Neuronal stem cell (in vitro differentiated cells): Measurements from ENCODE around the gene CNTNAP2.
A peak's percentile ranks its signal among the peaks of the same experiment; 100 is the strongest.

ENCODE experiments used
- DNase-seq: peaks from one replicate; pipeline ENCODE4 v3.0.0-alpha.2; 2013; ENCODE audit warnings: low spot score
- H2AFZ ChIP-seq: one replicate; pipeline ENCODE4 v1.6.1; 2013; ENCODE audit warnings: mild to moderate bottlenecking, low read length, inconsistent platforms
- H2AK5ac ChIP-seq: 2 replicates; pipeline ENCODE4 v1.6.1; 2013; ENCODE audit warnings: low read depth, mild to moderate bottlenecking, inconsistent platforms, low read length, moderate library complexity, mixed read lengths
- H2BK120ac ChIP-seq: 2 replicates; pipeline ENCODE4 v1.6.1; 2013; ENCODE audit warnings: low read depth, mild to moderate bottlenecking, inconsistent platforms, low read length, moderate library complexity, mixed read lengths
- H2BK12ac ChIP-seq: one replicate; pipeline ENCODE4 v1.6.1; 2013; ENCODE audit warnings: low read length, inconsistent platforms
- H2BK15ac ChIP-seq: 2 replicates; pipeline ENCODE4 v1.6.1; 2013; ENCODE audit warnings: mild to moderate bottlenecking, low read length, inconsistent platforms, mixed read lengths
- H2BK5ac ChIP-seq: one replicate; pipeline ENCODE4 v1.6.1; 2013; ENCODE audit warnings: inconsistent platforms, mild to moderate bottlenecking, low read length, moderate library complexity
- H3K14ac ChIP-seq: one replicate; pipeline ENCODE4 v1.6.1; 2013; ENCODE audit warnings: low read length, inconsistent platforms
- H3K18ac ChIP-seq: 2 replicates; pipeline ENCODE4 v1.6.1; 2013; ENCODE audit warnings: low read length, inconsistent platforms
- H3K23ac ChIP-seq: 2 replicates; pipeline ENCODE4 v1.6.1; 2013; ENCODE audit warnings: low read depth, mild to moderate bottlenecking, mixed read lengths, low read length, inconsistent platforms; ENCODE audit not compliant: poor library complexity
- H3K27ac ChIP-seq: replicated peaks from 3 replicates; pipeline ENCODE4 v1.5.1; 2013; ENCODE audit warnings: low read length, inconsistent platforms
- H3K27me3 ChIP-seq, 3 experiments: 2 replicates each; pipeline ENCODE4 v1.6.1; 2013; ENCODE audit warnings: low read length in 3 of 3, mild to moderate bottlenecking in 2 of 3, inconsistent platforms in 1 of 3, low read depth in 1 of 3, mixed read lengths in 1 of 3, moderate library complexity in 1 of 3; ENCODE audit not compliant: control insufficient read depth in 3 of 3, insufficient read depth in 3 of 3
- H3K36me3 ChIP-seq, 2 donors: replicated peaks in 1 of 2; 2 replicates each; pipeline ENCODE4 v1.6.1; 2013; ENCODE audit warnings: low read length in 2 of 2; ENCODE audit not compliant: control insufficient read depth in 2 of 2, insufficient read depth in 2 of 2
- H3K4ac ChIP-seq: 2 replicates; pipeline ENCODE4 v1.6.1; 2013; ENCODE audit warnings: inconsistent platforms, mild to moderate bottlenecking, low read length, moderate library complexity
- H3K4me1 ChIP-seq, 2 donors: 1 replicate in 1 of 2; 2 replicates in 1 of 2; pipeline ENCODE4 v1.6.1; 2013; ENCODE audit warnings: low read length in 2 of 2, low read depth in 1 of 2; ENCODE audit not compliant: control insufficient read depth in 2 of 2, insufficient read depth in 1 of 2
- H3K4me2 ChIP-seq: one replicate; pipeline ENCODE4 v1.6.1; 2013; ENCODE audit warnings: mild to moderate bottlenecking, low read length, inconsistent platforms; ENCODE audit not compliant: insufficient read depth, poor library complexity, severe bottlenecking
- H3K4me3 ChIP-seq, 2 donors: 2 replicates each; pipeline ENCODE4 v1.5.1; 2013; ENCODE audit warnings: low read length in 2 of 2, mild to moderate bottlenecking in 2 of 2, inconsistent platforms in 1 of 2, moderate library complexity in 1 of 2
- H3K79me1 ChIP-seq: one replicate; pipeline ENCODE4 v1.6.1; 2013; ENCODE audit warnings: low read depth, mild to moderate bottlenecking, inconsistent platforms, low read length, moderate library complexity
- H3K9ac ChIP-seq: one replicate; pipeline ENCODE4 v1.6.1; 2013; ENCODE audit warnings: mild to moderate bottlenecking, low read depth, low read length, inconsistent platforms; ENCODE audit not compliant: poor library complexity
- H3K9me3 ChIP-seq, 2 donors: replicated peaks in 1 of 2; 2 replicates each; pipeline versions ENCODE3 to v1.6.1; 2013; ENCODE audit warnings: low read length in 2 of 2, mild to moderate bottlenecking in 2 of 2, inconsistent platforms in 1 of 2, low read depth in 1 of 2, mixed read lengths in 1 of 2, moderate library complexity in 1 of 2; ENCODE audit not compliant: control insufficient read depth in 2 of 2, insufficient read depth in 1 of 2
- H4K8ac ChIP-seq: one replicate; pipeline ENCODE4 v1.6.1; 2013; ENCODE audit warnings: low read depth, mild to moderate bottlenecking, inconsistent platforms, low read length, moderate library complexity
- H4K91ac ChIP-seq: one replicate; pipeline ENCODE4 v1.6.1; 2013; ENCODE audit warnings: low read length, low read depth, mild to moderate bottlenecking, inconsistent platforms; ENCODE audit not compliant: poor library complexity
- WGBS, 2 donors: extraction: QIAGEN DNeasy Blood & Tissue Kit; methylation state at CpG; one replicate each; pipeline ENCODE4 v1.1.7; 2013; ENCODE audit warnings: missing lambda C conversion rate in 2 of 2, mixed read lengths in 1 of 2; ENCODE audit not compliant: insufficient read length in 2 of 2, insufficient replicate concordance in 1 of 2; ENCODE audit errors: extremely low coverage in 2 of 2; 5-methylcytosine and 5-hydroxymethylcytosine counted together

The CNTNAP2 gene

GRCh38 chr7:148142660-148143248 lies 2026.2 kb downstream of the CNTNAP2 start:
- Histone ChIP-seq H3K27me3 (peaks cover 0 to 2% (median 0%) of the 10 kb centered on the region in 3 experiments), H3K14ac (no peak overlapping the region), H3K36me3 (no peaks in the 10 kb centered on the region), H2BK12ac (no peak overlapping the region), H3K9ac (no peak overlapping the region), H2AK5ac (no peak overlapping the region), H3K79me1 (no peaks in the 10 kb centered on the region), H3K27ac (no peak overlapping the region), H3K9me3 (peaks cover 0 to 9% of the 10 kb centered on the region in 2 donors), H3K23ac (no peak overlapping the region), H2AFZ (no peak overlapping the region), H3K18ac (no peak overlapping the region), H2BK15ac (no peak overlapping the region), H2BK5ac (no peak overlapping the region), H3K4me2 (no peak overlapping the region), H3K4me1 (peaks cover 0 to 10% of the 10 kb centered on the region in 2 donors), H3K4ac (no peak overlapping the region), H4K91ac (no peak overlapping the region), H3K4me3 (no peak overlapping the region), H4K8ac (no peak overlapping the region), H2BK120ac (no peak overlapping the region)
- DNase-seq = peak; percentile 17
- no CpG with 5 or more reads among the region's 4 CpGs for WGBS, 2 donors

DNA sequence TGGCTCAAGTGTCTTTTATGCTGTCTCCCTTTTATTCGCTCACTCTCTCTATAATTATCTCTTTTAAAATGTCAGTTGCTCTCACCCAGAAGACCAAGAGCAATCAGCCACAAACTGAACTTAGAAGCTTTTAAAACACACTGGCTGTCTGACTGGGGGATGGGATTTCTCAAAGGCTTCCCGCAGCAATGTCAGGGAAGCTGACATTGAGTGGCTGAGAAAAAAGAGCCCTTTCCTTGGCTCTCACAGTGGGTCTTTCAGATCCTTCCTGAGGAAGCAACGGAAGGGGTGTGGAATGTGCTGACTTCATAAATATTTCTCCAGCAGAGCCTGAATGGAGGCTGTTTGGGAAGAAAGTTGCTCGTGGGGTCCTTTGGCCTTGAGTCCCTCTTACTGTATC lies 2028.2 kb downstream of the CNTNAP2 start:
- Histone ChIP-seq H2BK5ac (no peak overlapping the region), H2BK15ac (no peak overlapping the region), H3K18ac (no peak overlapping the region), H2BK12ac (no peak overlapping the region), H3K4ac (no peak overlapping the region), H3K4me3 (no peak overlapping the region), H3K79me1 (no peaks in the 10 kb centered on the region), H3K9ac (no peak overlapping the region), H3K14ac (no peak overlapping the region), H3K4me2 (no peak overlapping the region), H2AK5ac (no peak overlapping the region), H3K36me3 (no peaks in the 10 kb centered on the region), H3K23ac (no peak overlapping the region), H3K27me3 (peaks cover 0 to 2% (median 0%) of the 10 kb centered on the region in 3 experiments), H4K91ac (no peak overlapping the region), H2AFZ (peak overlapping the region; percentile 72), H3K4me1 (peaks cover 0 to 10% of the 10 kb centered on the region in 2 donors), H2BK120ac (no peak overlapping the region), H4K8ac (no peak overlapping the region), H3K27ac (no peak overlapping the region), H3K9me3 (peaks cover 0 to 7% of the 10 kb centered on the region in 2 donors)
- DNase-seq = no peak
- WGBS, 2 donors = no CpG with 5 or more reads among the region's 4 CpGs

GRCh38 chr7:148146346-148146745 lies 2029.7 kb downstream of the CNTNAP2 start:
- Histone ChIP-seq H3K9me3 (peaks cover 0 to 1% of the 10 kb centered on the region in 2 donors), H3K4me2 (no peak overlapping the region), H3K36me3 (no peaks in the 10 kb centered on the region), H2AK5ac (no peak overlapping the region), H3K14ac (no peak overlapping the region), H2BK15ac (no peak overlapping the region), H4K8ac (no peak overlapping the region), H3K4ac (no peak overlapping the region), H4K91ac (no peak overlapping the region), H3K4me1 (peaks cover 0 to 10% of the 10 kb centered on the region in 2 donors), H3K27me3 (no peaks in the 10 kb centered on the region), H2BK120ac (no peak overlapping the region), H3K18ac (no peak overlapping the region), H3K23ac (no peak overlapping the region), H3K4me3 (no peak overlapping the region), H2BK5ac (no peak overlapping the region), H3K9ac (no peak overlapping the region), H3K27ac (no peak overlapping the region), H2BK12ac (no peak overlapping the region), H2AFZ (no peak overlapping the region), H3K79me1 (no peaks in the 10 kb centered on the region)
- WGBS, 2 donors = no CpG with 5 or more reads among the region's 2 CpGs
- no peak for DNase-seq

GRCh38 chr7:148147438-148147837 lies 2030.8 kb downstream of the CNTNAP2 start:
- Histone ChIP-seq H2BK120ac (no peak overlapping the region), H3K23ac (no peak overlapping the region), H2BK12ac (no peak overlapping the region), H3K4me3 (no peak overlapping the region), H3K4me1 (peaks cover 0 to 10% of the 10 kb centered on the region in 2 donors), H3K79me1 (no peaks in the 10 kb centered on the region), H3K18ac (no peak overlapping the region), H2BK15ac (no peak overlapping the region), H3K14ac (no peak overlapping the region), H3K36me3 (no peaks in the 10 kb centered on the region), H3K27ac (no peak overlapping the region), H4K91ac (no peak overlapping the region), H2BK5ac (no peak overlapping the region), H3K4me2 (no peak overlapping the region), H3K9me3 (peaks cover 0 to 4% of the 10 kb centered on the region in 2 donors), H3K9ac (no peak overlapping the region), H3K4ac (no peak overlapping the region), H3K27me3 (no peaks in the 10 kb centered on the region), H4K8ac (no peak overlapping the region), H2AFZ (no peak overlapping the region), H2AK5ac (no peak overlapping the region)
- no CpG with 5 or more reads among the region's 6 CpGs for WGBS, 2 donors
- no peak for DNase-seq
